A549 (cell line): ENCODE results near the gene TMEM269.

Source experiments
- CTCF ChIP-seq: fragments of >200 bp; sonication (Bioruptor Twin); formaldehyde crosslinking; IDR thresholded peaks from 3 replicates; pipeline ENCODE4 v1.5.1; 2016
- EP300 ChIP-seq, 2 experiments: fragments of >200 bp; sonication (Bioruptor Twin); formaldehyde crosslinking; IDR thresholded peaks; 2 replicates in 1 of 2; 3 replicates in 1 of 2; pipeline ENCODE4 v1.6.1; 2016 to 2017
- HES2 ChIP-seq: fragments of >200 bp; sonication (Bioruptor Twin); formaldehyde crosslinking; IDR thresholded peaks from 2 replicates; pipeline ENCODE4 v1.6.1; 2016
- MYC ChIP-seq: IDR thresholded peaks from 2 replicates; pipeline ENCODE4 v1.6.1; 2012; ENCODE audit warnings: mild to moderate bottlenecking, inconsistent platforms, low read length, improper control_type of control experiment, borderline replicate concordance
- NFE2L2 ChIP-seq: fragments of 150-350 bp; conservative IDR thresholded peaks from 2 replicates; pipeline ENCODE4 v1.6.1; 2014; ENCODE audit warnings: low read length
- POLR2A ChIP-seq: IDR thresholded peaks from 2 replicates; pipeline ENCODE4 v1.6.1; 2012; ENCODE audit warnings: mild to moderate bottlenecking, low read length
- RAD21 ChIP-seq, 2 experiments: fragments of >200 bp in 1 of 2; sonication (Bioruptor Twin) in 1 of 2; formaldehyde crosslinking in 1 of 2; IDR thresholded peaks in 1 of 2; conservative IDR thresholded peaks in 1 of 2; 2 replicates in 1 of 2; 3 replicates in 1 of 2; pipeline ENCODE4 v1.6.1; 2012 to 2018; ENCODE audit warnings: inconsistent platforms in 1 of 2
- REST ChIP-seq: fragments of 200-600 bp; sonication (generic); IDR thresholded peaks from 2 replicates; pipeline ENCODE4 v1.6.1; 2016; ENCODE audit warnings: antibody characterized with exemption, mild to moderate bottlenecking, moderate library complexity
- SMC3 ChIP-seq: fragments of >200 bp; sonication (Bioruptor Twin); formaldehyde crosslinking; IDR thresholded peaks from 3 replicates; pipeline ENCODE4 v1.6.1; 2018; ENCODE audit warnings: inconsistent platforms

GRCh38 chr1:42746436-42747105 lies 38.2 kb upstream of the TMEM269 start:
- TF ChIP-seq CTCF: no peak
- no peak for TF ChIP-seq POLR2A
- TF ChIP-seq RAD21 (conservative IDR thresholded peaks at IDR 0.05 in 1 of 2, IDR thresholded peaks at IDR 0.05 in 1 of 2): no peak
- no peak for TF ChIP-seq NFE2L2
- TF ChIP-seq REST: no peak
- TF ChIP-seq HES2: no peak
- no peak for TF ChIP-seq MYC
- no peak for TF ChIP-seq EP300 (IDR thresholded peaks at IDR 0.05)
- TF ChIP-seq SMC3: no peak
